AG10803 (cell line): ENCODE data around the gene ADGRL3.

Experiments used
- DNase-seq: peaks from one replicate; pipeline ENCODE4 v3.0.0; 2010; ENCODE audit warnings: low read depth
- H3K4me3 ChIP-seq: 2 replicates; pipeline ENCODE4 v1.5.1; 2011; ENCODE audit warnings: mild to moderate bottlenecking, low read length, control low read depth
- CTCF ChIP-seq: conservative IDR thresholded peaks from 2 replicates; pipeline ENCODE4 v1.5.1; 2011; ENCODE audit warnings: mild to moderate bottlenecking, low read length, control low read depth, inconsistent platforms

Gene ADGRL3

GRCh38 chr4:61915501-61915900 lies 715.4 kb downstream of the ADGRL3 start:
- TF ChIP-seq CTCF, result no peak
- no peak for DNase-seq
- H3K4me3 ChIP-seq, result no peak overlapping the region

- no peak overlapping the region for H3K4me3 ChIP-seq
- TF ChIP-seq CTCF, result no peak
- DNase-seq, result no peak
Measured at GRCh38 chr4:61918507-61918906, 718.4 kb downstream of the ADGRL3 start.

GRCh38 chr4:61918987-61919386 lies 718.9 kb downstream of the ADGRL3 start:
- TF ChIP-seq CTCF, result no peak
- no peak for DNase-seq
- H3K4me3 ChIP-seq, result no peak overlapping the region

- no peak for DNase-seq
- TF ChIP-seq CTCF, result no peak
- no peak overlapping the region for H3K4me3 ChIP-seq
Measured at GRCh38 chr4:61919561-61919960, 719.4 kb downstream of the ADGRL3 start.

- no peak overlapping the region for H3K4me3 ChIP-seq
- no peak for DNase-seq
- no peak for TF ChIP-seq CTCF
Measured at GRCh38 chr4:61921920-61922319, 721.8 kb downstream of the ADGRL3 start.

- DNase-seq, result no peak
- no peak for TF ChIP-seq CTCF
- H3K4me3 ChIP-seq, result no peak overlapping the region
Measured at GRCh38 chr4:61922766-61923165, 722.6 kb downstream of the ADGRL3 start.

- no peak for DNase-seq
- no peak for TF ChIP-seq CTCF
- no peak overlapping the region for H3K4me3 ChIP-seq
Measured at GRCh38 chr4:61923179-61923578, 723.1 kb downstream of the ADGRL3 start.
